H9 (cell line): ENCODE measurements around the gene KLK15. TPM values are rescaled to one million over a fixed set of nuclear protein-coding genes. Genes with fewer than 3 reads are reported as not detected.

Experiments
- DNase-seq: peaks from one replicate; pipeline ENCODE4 v3.0.0-alpha.2; 2017
- H2AFZ ChIP-seq: one replicate; pipeline ENCODE4 v1.6.1; 2013; ENCODE audit warnings: mild to moderate bottlenecking, low read length, control low read depth, moderate library complexity
- H2AK5ac ChIP-seq: 2 replicates; pipeline ENCODE4 v1.6.1; 2013; ENCODE audit warnings: low read length, control low read depth, mixed read lengths; ENCODE audit not compliant: insufficient read length
- H2BK120ac ChIP-seq: one replicate; pipeline ENCODE4 v1.6.1; 2013; ENCODE audit warnings: low read depth, mild to moderate bottlenecking, low read length, control low read depth, inconsistent platforms; ENCODE audit not compliant: poor library complexity, severe bottlenecking
- H2BK12ac ChIP-seq: 2 replicates; pipeline ENCODE4 v1.6.1; 2013; ENCODE audit warnings: low read length, control low read depth, mixed read lengths, low read depth; ENCODE audit not compliant: insufficient read length
- H2BK15ac ChIP-seq: 2 replicates; pipeline ENCODE4 v1.6.1; 2013; ENCODE audit warnings: low read depth, low read length, control low read depth
- H2BK20ac ChIP-seq: one replicate; pipeline ENCODE4 v1.6.1; 2013; ENCODE audit warnings: low read depth, mild to moderate bottlenecking, low read length, control low read depth, inconsistent platforms; ENCODE audit not compliant: poor library complexity, severe bottlenecking
- H2BK5ac ChIP-seq: 2 replicates; pipeline ENCODE4 v1.6.1; 2013; ENCODE audit warnings: low read length, control low read depth, mixed read lengths; ENCODE audit not compliant: insufficient read length
- H3K14ac ChIP-seq: 2 replicates; pipeline ENCODE4 v1.6.1; 2013; ENCODE audit warnings: low read length, control low read depth; ENCODE audit not compliant: insufficient read depth
- H3K18ac ChIP-seq: 2 replicates; pipeline ENCODE4 v1.6.1; 2013; ENCODE audit warnings: low read depth, mild to moderate bottlenecking, mixed read lengths, low read length, control low read depth; ENCODE audit not compliant: insufficient read length
- H3K23ac ChIP-seq: 2 replicates; pipeline ENCODE4 v1.6.1; 2013; ENCODE audit warnings: low read length, control low read depth, mixed read lengths, low read depth; ENCODE audit not compliant: insufficient read length
- H3K23me2 ChIP-seq: 2 replicates; pipeline ENCODE4 v1.6.1; 2013; ENCODE audit warnings: low read depth, mild to moderate bottlenecking, mixed read lengths, low read length, control low read depth; ENCODE audit not compliant: insufficient read length, poor library complexity, severe bottlenecking
- H3K27ac ChIP-seq: 2 replicates; pipeline ENCODE4 v1.5.1; 2013; ENCODE audit warnings: low read length, control low read depth, mixed read lengths, low read depth; ENCODE audit not compliant: insufficient read length
- H3K27me3 ChIP-seq: 2 replicates; pipeline ENCODE4 v1.6.1; 2013; ENCODE audit warnings: low read length, control low read depth, inconsistent platforms; ENCODE audit not compliant: insufficient read depth
- H3K4ac ChIP-seq: 2 replicates; pipeline ENCODE4 v1.6.1; 2013; ENCODE audit warnings: low read depth, mild to moderate bottlenecking, control low read depth, inconsistent platforms, low read length, moderate library complexity
- H3K4me1 ChIP-seq: 2 replicates; pipeline ENCODE4 v1.6.1; 2013; ENCODE audit warnings: low read length, control low read depth, inconsistent platforms; ENCODE audit not compliant: insufficient read depth
- H3K4me2 ChIP-seq: 2 replicates; pipeline ENCODE4 v1.6.1; 2013; ENCODE audit warnings: low read length, control low read depth, mixed read lengths; ENCODE audit not compliant: insufficient read length, insufficient read depth
- H3K56ac ChIP-seq: 2 replicates; pipeline ENCODE4 v1.6.1; 2013; ENCODE audit warnings: low read depth, mild to moderate bottlenecking, mixed read lengths, low read length, control low read depth; ENCODE audit not compliant: insufficient read length
- H3K79me1 ChIP-seq: 2 replicates; pipeline ENCODE4 v1.6.1; 2013; ENCODE audit warnings: low read depth, mild to moderate bottlenecking, moderate library complexity, low read length, control low read depth, inconsistent platforms; ENCODE audit not compliant: insufficient read depth, poor library complexity, severe bottlenecking
- H3K79me2 ChIP-seq: 2 replicates; pipeline ENCODE4 v1.6.1; 2013; ENCODE audit warnings: low read length, control low read depth, inconsistent platforms; ENCODE audit not compliant: insufficient read depth
- H3K9ac ChIP-seq: 2 replicates; pipeline ENCODE4 v1.6.1; 2013; ENCODE audit warnings: low read length, control low read depth, mixed read lengths; ENCODE audit not compliant: insufficient read length; ENCODE audit errors: extremely low read depth
- H3K9me3 ChIP-seq: one replicate; pipeline ENCODE4 v1.6.1; 2013; ENCODE audit warnings: low read depth, low read length, inconsistent platforms; ENCODE audit not compliant: control insufficient read depth
- H3T11ph ChIP-seq: one replicate; pipeline ENCODE4 v1.6.1; 2013; ENCODE audit warnings: mild to moderate bottlenecking, low read length, control low read depth, inconsistent platforms
- H4K20me1 ChIP-seq: one replicate; pipeline ENCODE4 v1.6.1; 2013; ENCODE audit not compliant: control insufficient read depth, insufficient read length, insufficient read depth
- H4K5ac ChIP-seq: 2 replicates; pipeline ENCODE4 v1.6.1; 2013; ENCODE audit warnings: low read depth, mild to moderate bottlenecking, mixed read lengths, low read length, control low read depth; ENCODE audit not compliant: insufficient read length
- H4K8ac ChIP-seq: replicated peaks from 2 replicates; pipeline ENCODE4 v1.6.1; 2013; ENCODE audit warnings: low read length, control low read depth, mixed read lengths, low read depth; ENCODE audit not compliant: insufficient read length
- H4K91ac ChIP-seq: 2 replicates; pipeline ENCODE4 v1.6.1; 2013; ENCODE audit warnings: low read depth, mild to moderate bottlenecking, moderate library complexity, mixed read lengths, low read length, control low read depth; ENCODE audit not compliant: insufficient read length
- H3K27ac Mint-ChIP-seq, 3 experiments: 2 replicates in 2 of 3; 3 replicates in 1 of 3; pipeline ENCODE4 v1.8.0; 2020 to 2021; ENCODE audit warnings: mixed read lengths in 3 of 3, mild to moderate bottlenecking in 1 of 3, moderate library complexity in 1 of 3
- H3K27me3 Mint-ChIP-seq: 2 replicates; pipeline ENCODE4 v1.8.0; 2021; ENCODE audit warnings: low read depth, mild to moderate bottlenecking, moderate library complexity, mixed read lengths
- H3K36me3 Mint-ChIP-seq, 3 experiments: 2 replicates in 2 of 3; 3 replicates in 1 of 3; pipeline ENCODE4 v1.8.0; 2020 to 2021; ENCODE audit warnings: low read depth in 3 of 3, mixed read lengths in 3 of 3; ENCODE audit not compliant: insufficient read depth in 1 of 3
- H3K4me1 Mint-ChIP-seq, 2 experiments: 2 replicates each; pipeline ENCODE4 v1.8.0; 2020; ENCODE audit warnings: mixed read lengths in 2 of 2
- H3K4me3 Mint-ChIP-seq, 2 experiments: 2 replicates in 1 of 2; 3 replicates in 1 of 2; pipeline ENCODE4 v1.8.0; 2020 to 2021; ENCODE audit warnings: mild to moderate bottlenecking in 2 of 2, mixed read lengths in 2 of 2, moderate library complexity in 1 of 2
- H3K9me3 Mint-ChIP-seq, 2 experiments: 2 replicates in 1 of 2; 3 replicates in 1 of 2; pipeline ENCODE4 v1.8.0; 2020; ENCODE audit warnings: mild to moderate bottlenecking in 2 of 2, mixed read lengths in 2 of 2, moderate library complexity in 1 of 2
- CTCF ChIP-seq: fragments of 200-600 bp; sonication (generic); conservative IDR thresholded peaks from 3 replicates; pipeline ENCODE4 v1.8.0; 2021; ENCODE audit warnings: antibody characterized with exemption, mild to moderate bottlenecking
- WGBS: extraction: QIAGEN DNeasy Blood & Tissue Kit; methylation state at CpG from one replicate; pipeline ENCODE4 v1.1.7; 2013; ENCODE audit warnings: missing lambda C conversion rate, low lambda C conversion rate, mixed read lengths; ENCODE audit not compliant: insufficient read length; ENCODE audit errors: extremely low coverage; 5-methylcytosine and 5-hydroxymethylcytosine counted together
- total RNA-seq: library from RNA; stranded (reverse); gene quantifications from 2 replicates; pipeline ENCODE4 v1.2.1, GENCODE V29; 2021

KLK15 gene
- total RNA-seq, 1 experiment from 2014 or later: not detected

GRCh38 chr19:50869479-50869878 lies 36.1 kb upstream of the KLK15 start:
- H3K27ac Mint-ChIP-seq: no peak overlapping the region
- H3K23ac ChIP-seq: no peak overlapping the region
- no peaks in the 10 kb centered on the region for H3K79me1 ChIP-seq
- H3K9me3 Mint-ChIP-seq: no peaks in the 10 kb centered on the region; a peak in 1 of 5 replicates
- H3K27me3 Mint-ChIP-seq: peaks cover 80% of the 10 kb centered on the region
- H3K18ac ChIP-seq: no peak overlapping the region
- no peak overlapping the region for H3K4ac ChIP-seq
- no peak overlapping the region for H3K4me2 ChIP-seq
- no peak overlapping the region for H4K5ac ChIP-seq
- no peak for TF ChIP-seq CTCF
- H2BK120ac ChIP-seq: no peak overlapping the region
- no peak overlapping the region for H2BK15ac ChIP-seq
- H3K23me2 ChIP-seq: no peaks in the 10 kb centered on the region
- no peak overlapping the region for H3K9ac ChIP-seq
- no peaks in the 10 kb centered on the region for H3K4me1 Mint-ChIP-seq
- no peak overlapping the region for H3K27ac ChIP-seq
- no peak overlapping the region for H4K8ac ChIP-seq
- no peak overlapping the region for H2BK12ac ChIP-seq
- H2AFZ ChIP-seq: no peak overlapping the region
- no peaks in the 10 kb centered on the region for H4K20me1 ChIP-seq
- WGBS: no CpG with 5 or more reads among the region's 4 CpGs
- no peak overlapping the region for H3K14ac ChIP-seq
- no peaks in the 10 kb centered on the region for H3K36me3 Mint-ChIP-seq
- H3K9me3 ChIP-seq: no peaks in the 10 kb centered on the region
- H3K4me3 Mint-ChIP-seq: no peak overlapping the region
- no peak overlapping the region for H3T11ph ChIP-seq
- H2BK20ac ChIP-seq: no peak overlapping the region
- DNase-seq: no peak
- no peak overlapping the region for H4K91ac ChIP-seq
- H3K79me2 ChIP-seq: no peaks in the 10 kb centered on the region
- H3K56ac ChIP-seq: no peak overlapping the region
- H3K4me1 ChIP-seq: no peaks in the 10 kb centered on the region
- H2BK5ac ChIP-seq: no peak overlapping the region
- no peak overlapping the region for H2AK5ac ChIP-seq
- H3K27me3 ChIP-seq: peaks cover 3% of the 10 kb centered on the region; the same call in 1 of the 2 replicates
